ENCODE results near the gene C2orf42. TPM values are rescaled to one million over a fixed set of nuclear protein-coding genes. Genes with fewer than 3 reads are reported as not detected.
"Not testable (repeated sequence)": the region's sequence is repeated elsewhere in the genome, so short reads cannot be mapped to it uniquely, and the experiment has no call there.

The C2orf42 gene
- polyA plus RNA-seq, 3 donors: 3.0 to 5.5 (median 4.0) TPM

GRCh38 chr2:70104231-70105111 is 86.3 kb downstream of the C2orf42 start:
- H3K79me2 ChIP-seq (ENCODE audit: insufficient read depth, low read length): no peaks in the 10 kb centered on the region
- WGBS (ENCODE audit: insufficient coverage): 0% methylated on average over 2 of the region's 11 CpGs
- no peaks in the 10 kb centered on the region for H3K27me3 ChIP-seq (ENCODE audit: control insufficient read depth in 2 of 2, insufficient read depth in 2 of 2, low read length in 2 of 2)
- peak overlapping the region in 2 of 3 experiments; percentile 10 to 60 for H3K4me3 ChIP-seq (replicated peaks in 1 of 3; ENCODE audit: low read depth in 2 of 3, low read length in 3 of 3)
- H2AFZ ChIP-seq (ENCODE audit: insufficient read depth, low read depth, low read length, poor library complexity, severe bottlenecking): peak overlapping the region; percentile 56
- H3K4me1 ChIP-seq (ENCODE audit: control insufficient read depth in 1 of 2, insufficient read depth in 2 of 2, low read length in 2 of 2): peaks cover 38 to 48% of the 10 kb centered on the region in 2 donors
- Mint-ChIP-seq H3K36me3 (peaks cover 2 to 3% of the 10 kb centered on the region in 2 donors), H3K4me3 (peak overlapping the region; percentile 66 to 77), H3K9me3 (no peaks in the 10 kb centered on the region), H3K4me1 (peaks cover 47% of the 10 kb centered on the region), H3K27ac (peak overlapping the region; percentile 80 to 91 (median 87)), H3K27me3 (ENCODE audit: low read depth in 3 of 3) (peaks cover 0 to 2% (median 0%) of the 10 kb centered on the region in 3 donors)
- DNase-seq: peak in 2 of 3 donors; percentile 35 to 51
- no peaks in the 10 kb centered on the region for H3K36me3 ChIP-seq (replicated peaks in 1 of 2; ENCODE audit: control insufficient read depth in 1 of 2, insufficient read depth in 2 of 2, low read length in 2 of 2)
- H3K27ac ChIP-seq (ENCODE audit: low read depth in 1 of 2, low read length in 2 of 2): peak overlapping the region; percentile 3 to 74
- peak overlapping the region; percentile 62 for H3K4me2 ChIP-seq (replicated peaks; ENCODE audit: extremely low read depth, low read length, poor library complexity, severe bottlenecking)
- no peaks in the 10 kb centered on the region for H4K20me1 ChIP-seq (ENCODE audit: insufficient read depth, low read length)
- intact Hi-C loops (cut with micrococcal nuclease): no loop called here
- no peaks in the 10 kb centered on the region for H3K9me3 ChIP-seq (replicated peaks in 1 of 2; ENCODE audit: control insufficient read depth in 1 of 2, insufficient read depth in 1 of 2, low read length in 2 of 2)
- TF ChIP-seq, protein P1, sequence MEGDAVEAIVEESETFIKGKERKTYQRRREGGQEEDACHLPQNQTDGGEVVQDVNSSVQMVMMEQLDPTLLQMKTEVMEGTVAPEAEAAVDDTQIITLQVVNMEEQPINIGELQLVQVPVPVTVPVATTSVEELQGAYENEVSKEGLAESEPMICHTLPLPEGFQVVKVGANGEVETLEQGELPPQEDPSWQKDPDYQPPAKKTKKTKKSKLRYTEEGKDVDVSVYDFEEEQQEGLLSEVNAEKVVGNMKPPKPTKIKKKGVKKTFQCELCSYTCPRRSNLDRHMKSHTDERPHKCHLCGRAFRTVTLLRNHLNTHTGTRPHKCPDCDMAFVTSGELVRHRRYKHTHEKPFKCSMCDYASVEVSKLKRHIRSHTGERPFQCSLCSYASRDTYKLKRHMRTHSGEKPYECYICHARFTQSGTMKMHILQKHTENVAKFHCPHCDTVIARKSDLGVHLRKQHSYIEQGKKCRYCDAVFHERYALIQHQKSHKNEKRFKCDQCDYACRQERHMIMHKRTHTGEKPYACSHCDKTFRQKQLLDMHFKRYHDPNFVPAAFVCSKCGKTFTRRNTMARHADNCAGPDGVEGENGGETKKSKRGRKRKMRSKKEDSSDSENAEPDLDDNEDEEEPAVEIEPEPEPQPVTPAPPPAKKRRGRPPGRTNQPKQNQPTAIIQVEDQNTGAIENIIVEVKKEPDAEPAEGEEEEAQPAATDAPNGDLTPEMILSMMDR (IDR thresholded peaks at IDR 0.05): no peak
- H3K9ac ChIP-seq (ENCODE audit: insufficient read depth, low read length, poor library complexity, severe bottlenecking): peak overlapping the region; percentile 18

GRCh38 chr2:70103531-70104061 is 87.2 kb downstream of the C2orf42 start:
- H3K4me3 ChIP-seq (replicated peaks in 1 of 3; ENCODE audit: low read depth in 2 of 3, low read length in 3 of 3): peak overlapping the region in 1 of 3 experiments; percentile 60
- no peaks in the 10 kb centered on the region for H4K20me1 ChIP-seq (ENCODE audit: insufficient read depth, low read length)
- peak in 1 of 3 donors; percentile 23 for DNase-seq
- TF ChIP-seq, protein P1 (IDR thresholded peaks at IDR 0.05): no peak
- Mint-ChIP-seq H3K36me3 (peaks cover 2 to 3% of the 10 kb centered on the region in 2 donors), H3K4me3 (no peak overlapping the region), H3K9me3 (no peaks in the 10 kb centered on the region), H3K27me3 (ENCODE audit: low read depth in 3 of 3) (peaks cover 0 to 2% (median 0%) of the 10 kb centered on the region in 3 donors), H3K4me1 (peaks cover 40% of the 10 kb centered on the region), H3K27ac (peak overlapping the region in 6 of 7 donors; percentile 80 to 91 (median 88))
- H3K9me3 ChIP-seq (replicated peaks in 1 of 2; ENCODE audit: control insufficient read depth in 1 of 2, insufficient read depth in 1 of 2, low read length in 2 of 2): no peaks in the 10 kb centered on the region
- H3K27me3 ChIP-seq (ENCODE audit: control insufficient read depth in 2 of 2, insufficient read depth in 2 of 2, low read length in 2 of 2): no peaks in the 10 kb centered on the region
- intact Hi-C loops (cut with micrococcal nuclease): no loop called here
- H3K27ac ChIP-seq (ENCODE audit: low read depth in 1 of 2, low read length in 2 of 2): peak overlapping the region; percentile 29 to 74
- peak overlapping the region; percentile 51 for H2AFZ ChIP-seq (ENCODE audit: insufficient read depth, low read depth, low read length, poor library complexity, severe bottlenecking)
- H3K36me3 ChIP-seq (replicated peaks in 1 of 2; ENCODE audit: control insufficient read depth in 1 of 2, insufficient read depth in 2 of 2, low read length in 2 of 2): no peaks in the 10 kb centered on the region
- peaks cover 33 to 39% of the 10 kb centered on the region in 2 donors for H3K4me1 ChIP-seq (ENCODE audit: control insufficient read depth in 1 of 2, insufficient read depth in 2 of 2, low read length in 2 of 2)
- peak overlapping the region; percentile 62 for H3K4me2 ChIP-seq (replicated peaks; ENCODE audit: extremely low read depth, low read length, poor library complexity, severe bottlenecking)
- no peak overlapping the region for H3K9ac ChIP-seq (ENCODE audit: insufficient read depth, low read length, poor library complexity, severe bottlenecking)
- H3K79me2 ChIP-seq (ENCODE audit: insufficient read depth, low read length): no peaks in the 10 kb centered on the region
- WGBS (ENCODE audit: insufficient coverage): no CpG with 5 or more reads among the region's 5 CpGs

- H3K9me3 ChIP-seq (replicated peaks in 1 of 2; ENCODE audit: control insufficient read depth in 1 of 2, insufficient read depth in 1 of 2, low read length in 2 of 2); H3K27me3 ChIP-seq (ENCODE audit: control insufficient read depth in 2 of 2, insufficient read depth in 2 of 2, low read length in 2 of 2); H3K27ac ChIP-seq (ENCODE audit: low read depth in 1 of 2, low read length in 2 of 2); H4K20me1 ChIP-seq (ENCODE audit: insufficient read depth, low read length); H3K36me3 ChIP-seq (replicated peaks in 1 of 2; ENCODE audit: control insufficient read depth in 1 of 2, insufficient read depth in 2 of 2, low read length in 2 of 2); H2AFZ ChIP-seq (ENCODE audit: insufficient read depth, low read depth, low read length, poor library complexity, severe bottlenecking); DNase-seq; H3K36me3 Mint-ChIP-seq; H3K4me3 ChIP-seq (replicated peaks in 1 of 3; ENCODE audit: low read depth in 2 of 3, low read length in 3 of 3); H3K9me3 Mint-ChIP-seq; H3K27me3 Mint-ChIP-seq (ENCODE audit: low read depth in 3 of 3); intact Hi-C loops (cut with micrococcal nuclease); H3K79me2 ChIP-seq (ENCODE audit: insufficient read depth, low read length); H3K4me2 ChIP-seq (replicated peaks; ENCODE audit: extremely low read depth, low read length, poor library complexity, severe bottlenecking); H3K9ac ChIP-seq (ENCODE audit: insufficient read depth, low read length, poor library complexity, severe bottlenecking): not testable (repeated sequence)
- Mint-ChIP-seq H3K4me3 (peak overlapping the region in 1 of 2 donors; percentile 37), H3K4me1 (peaks cover 29% of the 10 kb centered on the region), H3K27ac (peak overlapping the region in 1 of 7 donors; percentile 27)
- 96% methylated on average over 17 of the region's 29 CpGs for WGBS (ENCODE audit: insufficient coverage)
- peaks cover 21 to 27% of the 10 kb centered on the region in 2 donors for H3K4me1 ChIP-seq (ENCODE audit: control insufficient read depth in 1 of 2, insufficient read depth in 2 of 2, low read length in 2 of 2)
Observed at GRCh38 chr2:70102323-70102905, 88.4 kb downstream of the C2orf42 start.

All from CD14-positive monocyte (primary cell).